ENCODE measurements around the gene ACAA1.

DNA sequence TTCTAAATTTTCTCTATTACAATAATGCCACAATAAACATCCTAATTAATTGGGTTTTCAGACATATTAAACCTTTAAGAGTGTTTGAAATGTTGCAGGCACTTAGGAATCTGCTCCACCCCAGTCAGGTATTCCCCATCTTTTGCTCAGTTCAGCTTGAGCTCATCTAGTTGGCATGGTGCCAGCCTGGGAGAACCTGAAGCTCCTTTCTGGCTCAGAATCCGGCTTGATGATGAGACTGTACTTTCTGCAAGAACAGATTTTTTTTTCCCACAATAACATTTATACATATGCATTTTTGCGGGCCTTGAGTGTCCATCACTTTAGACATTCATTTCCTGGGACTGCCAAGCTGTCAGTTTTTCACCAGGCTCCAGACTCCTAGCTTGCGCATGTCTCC, 20.7 kb upstream of the ACAA1 start:
- TF ChIP-seq CTCF (IDR thresholded peaks at IDR 0.05) (no peak), POLR2AphosphoS5 (IDR thresholded peaks at IDR 0.05) (no peak), EP300 (IDR thresholded peaks at IDR 0.05; ENCODE audit: low read depth) (no peak)

Data from transverse colon (tissue), 4 donors.